GM12801 (cell line): Measurements from ENCODE around the gene MAGEB17.

Experiments
- TF ChIP-seq, protein P1 (sequence below): IDR thresholded peaks from one replicate; pipeline ENCODE4 v1.5.1; 2011; ENCODE audit warnings: control low read depth; ENCODE audit not compliant: insufficient read length; ENCODE audit errors: extremely low read depth

The MAGEB17 gene

DNA sequence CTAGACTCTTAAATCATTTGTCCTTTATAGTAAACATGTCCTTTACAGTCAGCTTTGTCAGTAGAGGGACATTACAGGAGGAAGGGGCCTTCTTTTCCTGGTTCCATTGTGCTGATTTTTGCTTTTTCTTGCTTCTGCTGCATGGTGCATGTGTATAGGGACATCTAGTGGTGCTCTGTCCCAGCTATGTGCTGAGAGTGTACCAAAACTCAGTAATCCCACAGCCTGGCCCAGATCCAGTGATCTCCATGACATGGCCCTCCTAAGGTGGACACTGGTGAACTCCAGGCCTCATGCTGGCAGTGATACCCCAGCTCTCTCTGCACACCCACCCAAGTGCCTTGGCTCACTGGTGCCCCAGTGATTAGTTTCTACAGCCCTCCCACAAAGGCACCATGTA, 45.2 kb downstream of the MAGEB17 start:
- TF ChIP-seq, protein P1, sequence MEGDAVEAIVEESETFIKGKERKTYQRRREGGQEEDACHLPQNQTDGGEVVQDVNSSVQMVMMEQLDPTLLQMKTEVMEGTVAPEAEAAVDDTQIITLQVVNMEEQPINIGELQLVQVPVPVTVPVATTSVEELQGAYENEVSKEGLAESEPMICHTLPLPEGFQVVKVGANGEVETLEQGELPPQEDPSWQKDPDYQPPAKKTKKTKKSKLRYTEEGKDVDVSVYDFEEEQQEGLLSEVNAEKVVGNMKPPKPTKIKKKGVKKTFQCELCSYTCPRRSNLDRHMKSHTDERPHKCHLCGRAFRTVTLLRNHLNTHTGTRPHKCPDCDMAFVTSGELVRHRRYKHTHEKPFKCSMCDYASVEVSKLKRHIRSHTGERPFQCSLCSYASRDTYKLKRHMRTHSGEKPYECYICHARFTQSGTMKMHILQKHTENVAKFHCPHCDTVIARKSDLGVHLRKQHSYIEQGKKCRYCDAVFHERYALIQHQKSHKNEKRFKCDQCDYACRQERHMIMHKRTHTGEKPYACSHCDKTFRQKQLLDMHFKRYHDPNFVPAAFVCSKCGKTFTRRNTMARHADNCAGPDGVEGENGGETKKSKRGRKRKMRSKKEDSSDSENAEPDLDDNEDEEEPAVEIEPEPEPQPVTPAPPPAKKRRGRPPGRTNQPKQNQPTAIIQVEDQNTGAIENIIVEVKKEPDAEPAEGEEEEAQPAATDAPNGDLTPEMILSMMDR = no peak

DNA sequence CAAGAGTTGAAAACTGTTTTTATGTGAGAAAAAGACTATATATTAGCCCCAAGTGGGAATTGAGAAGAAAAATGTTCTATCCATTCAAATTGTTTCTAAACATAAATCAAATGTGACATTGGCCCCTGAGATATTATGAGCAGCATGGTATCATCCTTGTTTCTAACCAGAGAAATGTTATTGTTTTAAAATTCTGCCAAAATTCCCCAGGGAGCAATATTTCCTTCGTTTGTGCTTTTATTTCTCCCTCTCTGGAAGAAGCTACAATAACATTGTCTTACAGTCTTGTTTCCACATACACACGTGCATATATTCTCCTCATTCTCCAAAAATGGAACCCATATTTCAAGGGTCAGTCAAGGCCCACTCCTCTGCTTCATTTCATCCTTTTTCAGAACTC, 46.7 kb downstream of the MAGEB17 start:
- TF ChIP-seq, protein P1 = no peak

DNA sequence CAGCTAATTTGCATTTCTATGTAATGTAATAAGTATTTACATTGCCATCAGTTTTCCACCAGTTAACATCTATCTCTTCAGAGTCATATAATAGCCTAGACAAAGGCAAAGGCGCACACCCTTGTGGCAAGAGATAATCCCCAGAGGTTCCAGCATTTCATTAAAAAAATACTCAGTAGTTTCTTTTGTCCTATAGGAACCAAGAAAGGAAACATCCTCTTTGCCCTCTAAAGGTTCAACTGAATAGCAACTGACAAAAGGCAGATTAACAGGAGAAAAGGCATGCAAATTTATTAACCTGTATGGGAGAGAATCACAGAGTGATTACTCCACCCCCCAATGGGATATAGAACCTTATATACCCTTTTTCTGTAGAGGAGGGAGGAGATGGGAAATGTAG, 48.4 kb downstream of the MAGEB17 start:
- TF ChIP-seq, protein P1 = no peak
